Loucy (cell line): ENCODE measurements around the gene CENPC.

Source experiments
- CTCF ChIP-seq: fragments of 200-600 bp; sonication (generic); conservative IDR thresholded peaks from 2 replicates; pipeline ENCODE4 v1.5.1; 2014; ENCODE audit warnings: mild to moderate bottlenecking, antibody characterized with exemption, low read length
- EZH2phosphoT487 ChIP-seq: fragments of 200-600 bp; IDR thresholded peaks from 2 replicates; pipeline ENCODE4 v1.6.1; 2018; ENCODE audit warnings: antibody characterized with exemption, mild to moderate bottlenecking, moderate library complexity, borderline replicate concordance

- TF ChIP-seq CTCF = peak; percentile 78
- no peak for TF ChIP-seq EZH2phosphoT487
These were observed 3.8 kb upstream of the CENPC start for GRCh38 chr4:67549123-67549522.
